NAMALWA (cell line): ENCODE measurements around the gene RAB6B.

Experiments used
- DNase-seq: peaks from one replicate; pipeline ENCODE4 v3.0.0-alpha.2; 2015; ENCODE audit warnings: low spot score

The RAB6B gene

DNA sequence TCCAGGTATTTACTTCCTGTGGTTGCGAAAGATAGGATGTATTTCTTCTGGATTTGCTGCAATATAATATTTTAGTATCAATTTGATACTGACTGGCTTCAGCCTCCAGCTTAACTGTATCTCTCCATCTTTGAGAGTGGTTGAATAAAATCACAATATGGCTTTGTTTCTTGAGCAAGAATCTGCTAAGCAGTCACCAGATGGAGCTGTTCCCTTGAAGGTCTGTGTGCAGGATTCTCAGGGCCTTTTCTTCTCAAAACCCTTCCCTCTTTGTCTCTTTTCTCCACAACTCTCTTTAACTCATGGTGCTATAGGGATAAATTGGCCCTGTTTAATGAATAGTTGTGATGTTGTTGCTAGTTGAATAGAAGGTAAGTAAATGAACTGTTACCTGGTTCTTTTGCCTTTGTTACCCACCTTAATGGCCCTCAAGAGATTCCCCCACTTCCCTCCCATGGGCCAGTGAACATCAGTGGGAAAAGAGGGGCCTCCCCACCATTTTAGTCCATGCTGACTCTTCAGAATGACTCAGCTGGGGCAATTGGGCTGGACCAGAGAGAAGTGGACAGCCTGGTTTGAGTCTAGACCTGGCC is 34.8 kb upstream of the RAB6B start:
- peak; percentile 68 for DNase-seq

DNA sequence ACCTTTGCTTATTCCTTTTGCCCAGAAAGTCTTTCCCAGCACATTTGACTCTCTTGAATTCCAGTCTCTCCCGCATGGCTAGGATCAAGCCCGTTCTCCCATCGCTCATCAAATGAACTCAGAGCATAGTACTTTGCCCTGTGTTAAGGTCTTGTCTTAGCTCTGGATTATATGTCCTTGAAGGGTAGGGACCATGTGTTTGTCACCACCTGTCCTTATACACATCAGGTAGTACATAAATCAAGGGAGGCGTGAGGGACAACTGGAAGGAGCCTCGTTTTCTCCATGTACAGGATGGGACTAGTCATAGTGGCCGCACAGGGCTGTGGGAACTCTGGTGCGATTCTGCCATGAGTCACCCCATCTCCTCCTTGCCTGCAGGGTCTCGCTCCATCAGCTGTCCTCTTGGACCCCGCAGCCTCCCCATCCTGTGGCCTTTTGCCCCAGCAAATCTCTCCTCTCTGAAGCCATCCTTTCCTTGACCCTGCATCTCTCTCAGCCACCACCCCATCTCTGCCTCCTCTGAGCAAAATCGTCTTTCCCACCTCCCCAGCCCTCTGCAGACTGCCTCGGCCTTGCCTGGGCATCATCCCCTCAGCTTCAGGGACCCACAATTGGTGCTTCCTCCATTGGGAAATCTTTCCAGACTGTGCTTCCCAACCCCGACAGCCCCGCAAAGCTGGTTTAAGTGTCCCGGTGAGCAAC is 33.4 kb upstream of the RAB6B start:
- no peak for DNase-seq

DNA sequence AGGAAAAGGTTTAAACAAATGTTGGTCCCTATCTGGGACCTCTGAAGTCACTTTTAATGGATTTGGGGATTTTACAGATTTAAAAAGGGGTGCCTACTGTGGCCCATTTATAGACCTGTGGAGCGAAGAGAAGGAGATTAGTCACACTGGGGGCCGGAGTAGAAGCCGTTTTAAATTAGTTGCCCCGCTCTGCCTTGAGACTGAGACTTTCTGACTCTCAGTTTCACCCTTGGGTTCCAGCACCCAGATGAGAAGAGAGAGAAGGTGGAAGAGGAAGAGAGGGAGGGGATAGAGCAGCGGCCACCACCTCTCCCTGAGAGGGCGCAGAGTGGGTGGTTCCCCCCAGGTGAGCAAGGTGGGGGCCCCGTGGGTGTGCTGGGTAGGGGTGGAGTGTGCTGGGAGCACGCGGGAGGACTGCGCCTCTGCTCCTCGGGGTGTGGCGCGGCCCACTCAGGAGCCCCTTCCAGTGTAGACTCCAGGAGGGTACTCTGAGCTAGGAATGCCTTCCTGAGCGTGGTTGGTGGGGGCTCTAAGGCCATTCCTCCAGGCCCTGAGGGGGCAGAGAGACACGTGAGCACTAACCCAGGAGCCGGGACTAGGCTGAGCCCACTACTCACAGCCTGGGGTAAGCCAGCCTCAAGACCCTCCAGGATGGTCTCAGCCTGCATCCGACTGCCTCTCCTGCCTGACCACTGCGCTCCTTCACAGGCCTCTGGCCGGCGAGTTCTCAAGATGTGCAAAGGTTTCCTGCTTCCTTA is 32.6 kb upstream of the RAB6B start:
- DNase-seq = no peak

DNA sequence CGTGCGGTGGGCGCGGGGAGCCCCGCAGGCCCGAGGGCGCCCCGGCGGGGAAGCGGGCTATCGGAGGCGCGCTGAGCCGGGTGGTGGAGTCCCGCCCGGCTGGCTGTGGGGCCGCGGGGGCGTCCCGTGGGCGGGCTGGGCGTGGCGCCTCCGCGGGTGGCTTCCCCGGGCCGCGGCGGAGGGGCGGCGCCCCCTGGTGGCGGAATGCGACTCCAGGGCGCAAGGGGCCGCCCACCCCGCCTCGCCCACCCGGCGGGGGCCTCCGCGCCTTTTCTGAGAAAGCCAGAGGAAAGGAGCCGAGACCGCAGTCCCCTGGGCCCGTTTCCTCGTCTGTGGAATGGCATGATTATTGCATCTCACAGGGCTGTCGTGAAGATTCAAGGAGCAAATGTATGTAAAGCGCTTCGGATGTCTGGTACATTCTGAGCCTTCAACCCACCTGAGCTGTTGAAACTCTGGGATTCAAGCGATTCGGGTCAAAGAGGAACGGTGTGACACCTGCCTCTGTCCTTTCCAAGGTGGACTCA is 31.9 kb upstream of the RAB6B start:
- DNase-seq = peak; percentile 36

DNA sequence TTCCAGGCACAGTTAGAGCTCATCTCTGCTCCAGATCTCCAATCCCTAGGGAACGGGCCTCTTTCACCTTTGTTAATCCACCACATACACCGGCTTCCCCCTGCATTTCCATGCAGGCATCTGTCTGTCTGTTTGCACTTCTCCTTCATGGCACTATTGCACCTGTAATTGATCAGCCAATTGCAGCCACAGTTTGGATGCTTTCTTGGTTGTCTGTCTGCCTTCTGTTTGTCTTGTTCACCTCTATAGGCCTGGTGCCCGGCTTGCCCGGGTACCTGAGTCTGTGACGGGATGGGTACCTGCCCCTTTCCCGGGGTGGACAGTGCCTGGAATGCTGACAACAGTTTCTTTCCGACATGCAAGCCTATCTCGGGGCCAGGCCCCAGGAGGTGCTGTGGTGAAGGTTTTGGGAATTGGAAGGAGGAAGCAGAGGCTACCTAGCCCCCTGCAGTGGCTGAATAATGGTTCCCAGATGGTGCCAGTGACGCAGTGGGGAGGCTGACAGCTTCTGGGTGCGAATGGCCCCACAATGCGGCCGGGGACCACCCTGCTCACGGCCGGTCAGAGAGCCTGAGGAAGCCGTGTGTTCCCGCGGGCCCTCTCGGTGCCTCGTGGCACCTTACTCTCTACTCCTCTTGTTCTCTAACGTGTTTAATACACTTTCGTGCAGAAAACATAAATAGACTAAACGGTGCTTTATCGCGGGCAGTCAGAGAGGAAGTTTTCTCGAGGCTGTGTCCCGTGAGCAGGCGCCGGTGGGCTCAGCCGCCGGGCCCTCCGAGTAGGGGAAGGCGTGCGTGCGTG is 31.3 kb upstream of the RAB6B start:
- DNase-seq = no peak

DNA sequence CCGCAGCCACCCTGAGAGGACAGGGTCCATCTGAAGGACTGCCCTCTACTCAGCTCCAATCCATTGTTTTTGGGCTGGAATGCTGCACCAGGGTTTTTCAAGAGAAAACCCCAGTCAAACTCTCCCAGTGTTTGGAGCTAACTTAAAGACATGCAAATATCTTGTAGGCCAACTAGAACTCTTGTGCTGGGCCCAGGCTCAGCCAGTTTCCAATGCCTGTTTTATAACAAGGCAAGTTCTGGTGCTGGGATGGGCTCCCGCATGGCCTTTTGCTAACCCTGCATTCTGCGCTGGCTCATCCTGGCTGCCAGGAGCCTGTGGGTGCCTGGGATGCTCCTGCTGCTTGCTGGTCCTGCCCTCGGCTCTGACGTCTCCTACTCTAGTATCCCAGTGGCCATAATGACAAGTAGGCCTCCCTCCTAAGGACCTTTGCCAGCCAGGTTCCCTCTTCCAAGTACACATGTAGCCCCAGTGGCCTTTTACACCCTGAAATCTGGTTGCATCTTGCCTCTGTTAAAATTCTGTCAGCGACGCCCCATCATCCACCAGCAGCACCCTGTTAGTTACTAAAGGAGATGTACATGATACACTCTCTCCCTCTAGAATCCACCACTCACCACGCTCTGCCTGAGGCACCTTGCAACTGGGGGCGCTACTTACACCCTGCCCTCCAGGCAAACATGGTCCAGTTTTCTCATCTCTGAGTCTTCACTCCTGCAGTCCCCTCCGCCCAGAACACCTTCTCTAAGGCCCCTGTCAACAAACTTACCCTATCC is 30.5 kb upstream of the RAB6B start:
- no peak for DNase-seq

DNA sequence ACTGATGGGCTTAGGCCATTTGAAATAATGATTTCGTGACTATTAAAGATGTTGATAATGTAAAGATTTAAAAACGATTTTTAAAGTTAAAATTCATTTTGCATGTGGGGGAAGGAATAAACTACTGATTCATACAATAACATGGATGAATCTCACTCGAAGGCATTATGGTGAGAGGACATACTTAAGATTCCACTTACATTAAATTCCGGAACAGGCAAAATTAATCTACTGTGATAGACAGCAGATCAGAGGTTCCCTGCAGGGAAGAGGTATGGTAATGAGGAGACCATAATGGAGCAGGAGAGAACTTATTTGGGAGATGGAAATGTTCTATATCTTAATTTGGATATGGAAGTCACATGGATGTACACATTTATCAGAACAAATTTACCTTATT is 28.4 kb upstream of the RAB6B start:
- no peak for DNase-seq

DNA sequence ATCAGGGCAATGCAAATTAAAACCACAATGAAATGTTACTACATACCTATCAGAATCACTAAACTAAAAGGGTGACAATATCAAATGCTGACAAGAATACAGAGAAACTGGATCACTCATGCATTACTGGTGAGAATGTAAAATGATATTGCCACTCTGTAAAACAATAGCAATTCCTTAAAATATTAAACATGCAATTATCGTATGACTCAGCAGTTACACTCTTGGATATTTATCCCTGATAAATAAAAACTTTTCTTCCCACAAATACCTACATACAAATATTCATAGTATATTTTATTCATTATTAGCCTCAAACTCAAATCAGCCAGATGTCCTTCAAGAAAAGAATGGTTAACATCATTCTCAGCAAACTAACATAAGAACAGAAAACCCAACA is 25.9 kb upstream of the RAB6B start:
- DNase-seq = no peak

DNA sequence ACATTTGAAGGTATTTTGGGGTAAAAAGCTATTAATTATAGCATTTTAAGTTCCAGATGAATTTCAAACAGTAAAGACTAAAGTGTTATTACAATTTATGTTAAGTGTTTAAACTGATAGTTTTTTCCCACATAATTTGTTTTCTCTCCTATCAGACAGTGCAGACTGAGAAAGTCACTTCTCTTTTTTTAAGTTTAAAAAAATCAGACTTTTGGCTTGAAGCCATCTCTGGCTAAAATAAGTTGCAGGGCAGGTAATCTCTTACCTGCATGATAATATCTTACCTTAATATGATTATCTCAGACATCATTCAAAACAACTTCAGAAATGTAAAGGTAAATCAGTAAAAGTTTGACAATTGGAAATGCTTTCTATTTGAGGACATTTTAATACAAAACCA is 21.5 kb upstream of the RAB6B start:
- no peak for DNase-seq

DNA sequence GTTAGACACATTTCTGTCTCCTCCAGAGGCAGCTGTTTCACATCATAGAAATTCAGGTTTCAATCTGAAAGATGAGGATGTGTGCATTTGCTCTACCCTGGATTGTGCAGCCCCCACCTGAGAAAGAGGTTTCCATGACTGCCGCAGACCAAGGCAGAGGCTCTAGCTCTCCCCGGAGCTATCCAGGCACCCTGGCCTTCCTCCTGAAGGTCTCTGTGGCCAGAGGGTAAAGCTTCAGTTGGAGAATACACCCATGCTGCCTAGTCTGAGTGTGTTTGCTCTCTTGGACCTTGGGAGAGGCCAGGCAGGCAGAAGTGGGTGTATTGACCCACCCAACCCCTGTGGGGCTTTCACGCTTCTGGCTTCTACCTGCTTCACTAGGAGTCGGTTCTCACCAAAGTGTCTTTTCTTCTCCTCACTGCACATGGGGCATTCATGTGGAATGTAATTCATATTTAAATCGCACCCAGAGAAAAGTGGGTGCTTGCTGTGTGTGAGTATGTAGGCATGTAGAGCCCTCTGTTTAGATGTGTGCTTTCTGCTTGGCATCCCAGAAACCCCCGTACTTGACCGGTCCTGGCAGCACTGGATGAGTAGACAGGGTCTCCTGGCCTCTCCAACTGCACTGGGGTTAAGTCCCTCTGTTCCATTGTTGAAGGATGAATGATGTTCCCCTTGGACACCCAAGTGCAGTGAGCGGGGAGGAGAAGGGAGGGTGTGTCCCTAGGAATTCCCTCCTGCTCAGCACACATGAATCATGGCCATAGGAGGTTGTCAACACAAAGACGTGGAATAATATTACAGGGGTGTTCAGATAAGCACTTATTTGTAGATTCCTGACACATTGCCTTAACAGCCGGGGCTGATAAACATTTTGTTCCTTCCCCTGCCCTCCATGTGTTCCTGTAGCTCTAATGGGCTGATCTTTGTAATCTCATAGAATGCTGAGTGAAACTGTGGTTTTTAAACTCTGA is 20.3 kb upstream of the RAB6B start:
- DNase-seq = no peak

DNA sequence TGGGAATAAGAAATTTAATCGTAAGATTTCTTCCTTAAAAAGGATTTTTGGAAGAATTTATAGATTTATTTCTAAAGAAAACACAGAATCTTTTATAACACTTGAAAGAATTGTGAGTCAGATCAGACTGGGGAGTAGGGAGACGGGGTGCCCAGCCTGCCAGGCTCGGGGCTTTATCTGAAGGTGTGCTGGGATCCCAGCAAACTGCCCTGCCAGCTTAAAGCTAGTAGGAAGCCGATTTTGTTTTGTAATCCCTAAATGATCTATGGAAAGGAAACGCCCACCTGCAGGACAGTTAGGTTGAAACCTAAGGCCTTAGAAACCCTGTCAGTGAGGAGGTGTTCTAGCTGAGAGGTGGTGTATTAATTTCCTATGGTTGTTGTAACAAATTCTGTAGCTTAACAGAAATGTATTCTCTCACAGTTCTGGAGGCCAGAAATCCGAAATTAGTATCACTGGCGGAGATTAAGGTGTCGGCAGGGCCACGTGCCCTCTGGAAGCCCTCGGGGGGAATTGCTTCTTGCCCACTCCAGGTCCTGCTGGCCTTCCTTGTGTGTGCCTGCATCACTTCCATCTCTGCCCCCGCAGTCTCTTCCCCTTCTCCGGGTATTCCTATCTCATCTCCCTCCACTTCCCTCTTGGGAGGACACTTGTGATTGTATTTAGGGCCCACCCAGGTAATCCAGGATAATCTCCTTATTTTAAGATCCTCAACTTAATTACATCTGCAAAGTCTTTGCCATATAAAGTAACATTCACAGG is 19.3 kb upstream of the RAB6B start:
- no peak for DNase-seq

DNA sequence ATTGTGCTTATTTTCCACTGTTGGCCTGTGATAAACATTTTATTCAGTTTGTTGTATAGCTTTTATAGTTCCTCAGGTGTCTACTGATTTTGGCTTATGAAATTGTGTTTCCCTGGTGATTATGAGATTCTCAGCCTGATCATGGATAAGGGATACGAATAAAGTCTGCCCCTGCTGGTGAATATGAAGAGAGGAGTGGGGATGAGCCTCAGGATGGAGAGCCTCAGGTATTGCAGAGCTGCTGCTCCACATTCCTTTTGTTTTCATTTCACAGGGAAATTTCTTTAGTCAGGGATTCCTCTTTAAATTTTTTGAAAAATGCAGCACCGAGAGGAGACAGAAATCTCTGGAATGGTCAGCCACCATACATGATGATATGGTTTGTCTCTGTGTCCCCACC is 14.7 kb upstream of the RAB6B start:
- DNase-seq = no peak

DNA sequence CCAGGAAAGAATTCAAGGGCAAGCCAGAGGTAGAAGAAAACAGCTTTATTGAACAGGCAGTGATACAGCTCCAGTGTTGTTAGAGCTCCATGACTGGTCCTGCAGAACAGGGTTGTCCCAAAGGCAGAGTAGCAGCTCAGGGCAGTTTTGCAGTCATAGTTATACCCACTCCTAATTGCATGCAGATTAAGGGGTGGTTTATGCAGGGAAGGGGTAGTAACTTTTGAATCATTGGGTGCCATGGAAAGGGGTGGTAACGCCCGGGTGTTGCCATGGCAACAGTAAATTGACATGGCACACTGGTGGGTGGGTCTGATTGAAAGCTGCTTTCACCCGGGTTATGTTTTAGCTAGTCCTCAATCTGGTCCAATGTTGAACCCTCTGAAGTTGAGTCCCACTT is 9.7 kb upstream of the RAB6B start:
- DNase-seq = peak; percentile 54

DNA sequence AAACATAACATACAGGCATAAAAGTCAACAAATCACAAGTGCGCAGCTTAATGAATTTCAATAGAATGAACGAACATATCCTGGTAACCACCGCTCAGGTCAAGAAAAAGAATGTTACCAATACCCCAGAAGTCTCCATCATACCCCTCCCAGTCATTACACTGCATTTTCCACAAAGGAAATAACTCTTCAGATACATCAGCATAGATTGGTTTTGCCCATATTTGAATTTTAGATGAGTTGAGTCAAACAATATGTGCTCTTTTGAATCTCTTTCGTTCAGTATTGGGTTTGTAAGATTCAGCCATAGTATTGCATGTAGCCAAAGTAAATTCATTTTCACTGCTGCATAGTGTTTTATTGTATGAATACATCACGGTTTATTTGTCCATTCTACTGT is 6.2 kb upstream of the RAB6B start:
- no peak for DNase-seq

DNA sequence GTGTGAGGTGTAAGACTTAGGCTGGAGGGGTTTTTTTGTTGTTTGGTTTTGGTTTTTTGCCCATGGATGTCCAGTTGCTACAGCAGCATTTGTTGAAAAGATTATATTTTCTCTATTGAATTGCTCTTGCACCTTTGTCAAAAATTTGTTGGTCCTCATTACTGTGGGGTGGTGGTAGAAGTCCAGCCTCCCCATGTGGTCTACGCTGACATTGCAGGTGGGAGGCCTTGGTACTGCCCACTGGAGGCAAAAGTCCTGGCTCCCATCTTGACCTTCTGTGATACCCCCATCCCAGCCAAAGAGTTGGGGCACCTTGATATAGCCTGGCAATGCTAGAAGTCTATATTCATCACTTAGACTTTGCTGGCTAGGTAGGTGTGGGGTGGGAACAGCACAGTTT is 5.4 kb upstream of the RAB6B start:
- no peak for DNase-seq

DNA sequence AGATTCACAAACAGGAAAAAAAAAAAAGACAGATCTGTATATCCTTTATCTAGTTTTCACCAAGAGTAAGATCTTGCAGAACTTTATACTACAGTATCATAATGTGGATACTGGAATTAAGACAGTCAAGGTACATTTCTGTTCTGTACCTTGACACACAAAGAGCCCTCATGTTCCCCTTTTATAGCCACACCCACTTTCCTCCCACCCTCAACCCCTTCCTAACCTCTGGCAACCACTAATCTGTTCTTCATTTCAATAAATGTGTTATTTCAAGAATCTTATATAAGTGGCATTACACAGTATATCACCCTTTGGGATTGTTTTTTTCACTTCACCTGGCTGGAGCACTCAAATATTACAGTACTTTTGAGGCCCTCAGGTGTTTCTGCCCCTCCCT is 3.6 kb upstream of the RAB6B start:
- DNase-seq = no peak

DNA sequence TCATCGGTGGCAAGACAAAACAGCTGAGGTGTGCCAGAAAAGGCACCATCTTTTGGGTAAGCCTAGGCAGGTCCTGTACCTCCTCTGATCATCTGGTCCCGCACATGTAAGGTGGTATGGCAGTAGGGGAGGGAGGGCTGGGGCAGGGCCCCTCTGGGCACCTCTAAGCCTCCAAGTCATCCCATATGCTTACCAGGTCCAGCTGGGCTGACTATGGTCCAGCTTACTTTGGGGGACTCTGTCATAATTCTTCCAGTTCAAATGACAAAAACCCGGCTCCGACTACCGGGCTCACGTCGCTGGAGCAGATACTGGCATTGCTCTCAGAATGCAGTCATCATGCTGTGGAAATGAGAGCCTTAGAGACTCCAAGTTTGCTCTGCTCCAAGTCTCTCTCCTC is 1.9 kb upstream of the RAB6B start:
- no peak for DNase-seq

DNA sequence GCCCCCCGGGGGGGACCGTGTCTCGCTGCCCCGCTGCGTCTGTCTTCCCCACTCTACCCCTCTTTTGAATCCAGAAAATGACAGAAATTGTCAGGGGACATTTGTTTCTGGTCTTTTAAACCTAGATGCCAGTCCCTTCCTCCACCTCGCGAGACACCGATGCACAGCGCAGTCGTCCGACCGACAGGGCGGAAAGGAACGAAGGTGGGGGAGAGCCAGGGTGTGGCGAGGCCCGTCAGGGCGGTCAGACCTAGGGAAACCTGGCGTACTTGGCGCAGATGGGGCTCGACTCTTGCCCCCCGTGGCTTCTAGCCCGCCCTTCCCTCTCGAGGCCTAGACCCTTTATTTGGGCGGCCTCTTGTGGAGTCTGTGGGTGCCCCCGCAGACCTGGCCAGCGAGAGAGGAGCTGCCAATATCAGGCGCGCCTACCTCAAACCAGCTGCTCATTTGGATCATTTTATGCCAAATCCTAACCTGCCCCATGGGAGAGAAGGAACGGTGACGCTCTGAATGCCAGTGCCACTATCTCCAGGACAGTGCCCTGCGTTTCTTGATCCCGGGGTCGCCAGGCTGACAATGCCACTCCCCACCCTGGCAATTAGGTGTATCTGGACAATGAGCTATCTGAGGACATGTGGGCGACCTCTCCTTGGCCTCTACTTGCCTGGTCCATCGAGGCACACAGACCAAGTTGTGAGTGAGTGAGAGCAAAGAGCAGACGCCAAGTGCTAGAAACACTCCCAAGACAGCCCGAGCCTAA is 500 bp upstream of the RAB6B start:
- no peak for DNase-seq
